ENCODE results near the gene S100Z. TPM values are rescaled to one million over a fixed set of nuclear protein-coding genes. Genes with fewer than 3 reads are reported as not detected.

The S100Z gene
- total and polyA plus RNA-seq, 2 of the 8 experiments (the other 6 are each of a cell fraction or from before 2014, with no cell fraction given), result 0.30 TPM; not detected in 1

GRCh38 chr5:76867827-76868693 lies 18.2 kb downstream of the S100Z start (continued):
- TF ChIP-seq SAP30 (IDR thresholded peaks at IDR 0.05; ENCODE audit: insufficient read depth, insufficient replicate concordance, low read length), result no peak
- no peak for TF ChIP-seq USF2 (IDR thresholded peaks at IDR 0.05; ENCODE audit: low read length)
